ENCODE measurements around the gene ZNF207. TPM values are rescaled to one million over a fixed set of nuclear protein-coding genes. Genes with fewer than 3 reads are reported as not detected.
"Not testable (repeated sequence)": the region's sequence is repeated elsewhere in the genome, so short reads cannot be mapped to it uniquely, and the experiment has no call there.

The ZNF207 gene
- total and polyA plus RNA-seq, 4 donors, result 38.3 to 142 (median 56.8) TPM

GRCh38 chr17:32350666-32351418 is 885 bp downstream of the ZNF207 start (continued):
- TF ChIP-seq RAD21 (IDR thresholded peaks at IDR 0.05) (no peak), EGR1 (IDR thresholded peaks at IDR 0.05; ENCODE audit: low read depth in 2 of 2) (no peak), FOXA2 (IDR thresholded peaks at IDR 0.05) (no peak), ZBTB33 (IDR thresholded peaks at IDR 0.05) (no peak), TAF1 (conservative IDR thresholded peaks at IDR 0.05) (no peak), YY1 (IDR thresholded peaks at IDR 0.05) (no peak), RXRA (IDR thresholded peaks at IDR 0.05) (no peak), HNF4G (IDR thresholded peaks at IDR 0.05) (no peak), ATF3 (IDR thresholded peaks at IDR 0.05) (no peak), NR2F2 (IDR thresholded peaks at IDR 0.05) (no peak), FOXA1 (IDR thresholded peaks at IDR 0.05) (no peak)

- not testable (repeated sequence) for H3K27me3 ChIP-seq (ENCODE audit: control insufficient read depth in 4 of 4, insufficient read depth in 4 of 4, low read length in 3 of 4); H3K4me3 ChIP-seq (ENCODE audit: low read depth in 1 of 3, low read length in 3 of 3); H3K27ac ChIP-seq (ENCODE audit: low read depth in 1 of 2, low read length in 2 of 2); DNase-seq (ENCODE audit: low spot score); H3K9me3 ChIP-seq (ENCODE audit: control insufficient read depth in 4 of 4, low read length in 3 of 4); H3K9ac ChIP-seq (ENCODE audit: low read depth in 1 of 2, low read length in 2 of 2)
- peaks cover 9 to 43% (median 20%) of the 10 kb centered on the region in 4 donors for H3K4me1 ChIP-seq (ENCODE audit: control insufficient read depth in 4 of 4, insufficient read depth in 4 of 4, low read length in 3 of 4)
- H3K36me3 ChIP-seq (ENCODE audit: control insufficient read depth in 4 of 4, insufficient read depth in 3 of 4, low read depth in 1 of 4, low read length in 3 of 4), result peaks cover 6 to 20% (median 11%) of the 10 kb centered on the region in 4 donors
- WGBS, result 91% methylated on average over 9 of the region's 9 CpGs
These were observed 2.8 kb downstream of the ZNF207 start for GRCh38 chr17:32352734-32353133.

GRCh38 chr17:32355649-32356377 is 5.9 kb downstream of the ZNF207 start:
- no peak overlapping the region for H3K27ac ChIP-seq (ENCODE audit: low read depth in 1 of 2, low read length in 2 of 2)

More at GRCh38 chr17:32355649-32356377, 5.9 kb downstream of the ZNF207 start:
- Histone ChIP-seq H3K9ac (ENCODE audit: low read depth in 1 of 2, low read length in 2 of 2) (no peak overlapping the region), H3K36me3 (ENCODE audit: control insufficient read depth in 4 of 4, insufficient read depth in 3 of 4, low read depth in 1 of 4, low read length in 3 of 4) (peaks cover 17 to 44% (median 30%) of the 10 kb centered on the region in 4 donors), H3K4me1 (ENCODE audit: control insufficient read depth in 4 of 4, insufficient read depth in 4 of 4, low read length in 3 of 4) (peaks cover 5 to 43% (median 16%) of the 10 kb centered on the region in 4 donors), H3K9me3 (ENCODE audit: control insufficient read depth in 4 of 4, low read length in 3 of 4) (no peaks in the 10 kb centered on the region), H3K4me3 (ENCODE audit: low read depth in 1 of 3, low read length in 3 of 3) (no peak overlapping the region), H3K27me3 (ENCODE audit: control insufficient read depth in 4 of 4, insufficient read depth in 4 of 4, low read length in 3 of 4) (no peaks in the 10 kb centered on the region)
- no peak for DNase-seq (ENCODE audit: low spot score)
- TF ChIP-seq RAD21 (IDR thresholded peaks at IDR 0.05), result no peak
- TF ChIP-seq REST (IDR thresholded peaks at IDR 0.05), result no peak
- TF ChIP-seq ATF3 (IDR thresholded peaks at IDR 0.05), result no peak
- TF ChIP-seq SP1 (IDR thresholded peaks at IDR 0.05), result no peak
- TF ChIP-seq HNF4G (IDR thresholded peaks at IDR 0.05), result no peak
- TF ChIP-seq ZBTB33 (IDR thresholded peaks at IDR 0.05), result no peak
- TF ChIP-seq FOXA2 (IDR thresholded peaks at IDR 0.05), result no peak
- TF ChIP-seq GABPA (IDR thresholded peaks at IDR 0.05 in 1 of 2, conservative IDR thresholded peaks at IDR 0.05 in 1 of 2), result no peak
- TF ChIP-seq FOXA1 (IDR thresholded peaks at IDR 0.05), result no peak
- TF ChIP-seq TAF1 (conservative IDR thresholded peaks at IDR 0.05), result no peak
- no peak for TF ChIP-seq NR2F2 (IDR thresholded peaks at IDR 0.05)
- no peak for TF ChIP-seq YY1 (IDR thresholded peaks at IDR 0.05)
- no peak for TF ChIP-seq RXRA (IDR thresholded peaks at IDR 0.05)
- TF ChIP-seq EGR1 (IDR thresholded peaks at IDR 0.05; ENCODE audit: low read depth in 2 of 2), result no peak
- no peak for TF ChIP-seq JUND (IDR thresholded peaks at IDR 0.05)
- no peak for TF ChIP-seq CTCF (IDR thresholded peaks at IDR 0.05; ENCODE audit: low read depth, low read length, missing input control)
- TF ChIP-seq MAX (IDR thresholded peaks at IDR 0.05), result no peak
- whole genome bisulfite sequencing, result 67% methylated on average over 6 of the region's 6 CpGs
